SK-N-SH treated with all-trans-retinoic acid at 6 μM for 48 hours (cell line): Measurements from ENCODE around the gene RALGAPA1.

Experiments used
- ARNTL ChIP-seq: fragments of 450-650 bp; formaldehyde crosslinking; IDR thresholded peaks from 2 replicates; pipeline ENCODE4 v1.5.0; 2020; ENCODE audit warnings: low read depth, mild to moderate bottlenecking, moderate library complexity, borderline replicate concordance
- GLIS3 ChIP-seq: fragments of 250-450 bp; sonication (Bioruptor Pico); IDR thresholded peaks from 2 replicates; pipeline ENCODE4 v1.5.0; 2020; ENCODE audit warnings: mild to moderate bottlenecking, moderate library complexity
- OSR1 ChIP-seq: fragments of 250-450 bp; sonication (Bioruptor Pico); IDR thresholded peaks from 2 replicates; pipeline ENCODE4 v1.8.0; 2022; ENCODE audit warnings: moderate library complexity, mild to moderate bottlenecking, inconsistent platforms
- PPARA ChIP-seq: fragments of 250-450 bp; sonication (Bioruptor Pico); IDR thresholded peaks from 2 replicates; pipeline ENCODE4 v1.5.0; 2020; ENCODE audit warnings: mild to moderate bottlenecking, borderline replicate concordance
- SNAI2 ChIP-seq: fragments of 250-450 bp; sonication (Bioruptor Pico); IDR thresholded peaks from 2 replicates; pipeline ENCODE4 v1.5.0; 2020; ENCODE audit warnings: mild to moderate bottlenecking, moderate library complexity
- ZC3H10 ChIP-seq: fragments of 250-450 bp; sonication (Bioruptor Pico); IDR thresholded peaks from 2 replicates; pipeline ENCODE4 v1.5.1; 2021; ENCODE audit warnings: mild to moderate bottlenecking, moderate library complexity
- ZFP3 ChIP-seq: fragments of 250-450 bp; sonication (Bioruptor Pico); IDR thresholded peaks from 2 replicates; pipeline ENCODE4 v1.5.0; 2020; ENCODE audit warnings: mild to moderate bottlenecking, moderate library complexity
- ZFP30 ChIP-seq: fragments of 450-650 bp; formaldehyde crosslinking; IDR thresholded peaks from 2 replicates; pipeline ENCODE4 v1.5.0; 2022; ENCODE audit warnings: mild to moderate bottlenecking, moderate library complexity
- ZNF565 ChIP-seq: fragments of 450-650 bp; formaldehyde crosslinking; conservative IDR thresholded peaks from 2 replicates; pipeline ENCODE4 v1.5.0; 2020; ENCODE audit warnings: low read depth, mild to moderate bottlenecking, moderate library complexity
- ZNF70 ChIP-seq: fragments of 450-650 bp; formaldehyde crosslinking; IDR thresholded peaks from 2 replicates; pipeline ENCODE4 v1.5.0; 2020; ENCODE audit warnings: mild to moderate bottlenecking, moderate library complexity
- ZNF8 ChIP-seq: fragments of 450-650 bp; formaldehyde crosslinking; IDR thresholded peaks from 2 replicates; pipeline ENCODE4 v1.5.0; 2020; ENCODE audit warnings: mild to moderate bottlenecking, moderate library complexity
- TF ChIP-seq, protein P1 (sequence below): fragments of 250-450 bp; sonication (Bioruptor Pico); IDR thresholded peaks from 2 replicates; pipeline ENCODE4 v1.8.0; 2021; ENCODE audit warnings: low read depth, mild to moderate bottlenecking, moderate library complexity, borderline replicate concordance
- TF ChIP-seq, protein P2 (sequence below): fragments of 250-450 bp; sonication (Bioruptor Pico); IDR thresholded peaks from 2 replicates; pipeline ENCODE4 v1.8.0; 2020; ENCODE audit warnings: mild to moderate bottlenecking, moderate library complexity, borderline replicate concordance
- TF ChIP-seq, protein P3 (sequence below): fragments of 250-450 bp; sonication (Bioruptor Pico); IDR thresholded peaks from 2 replicates; pipeline ENCODE4 v1.5.1; 2020; ENCODE audit warnings: low read depth, mild to moderate bottlenecking, moderate library complexity

DNA sequence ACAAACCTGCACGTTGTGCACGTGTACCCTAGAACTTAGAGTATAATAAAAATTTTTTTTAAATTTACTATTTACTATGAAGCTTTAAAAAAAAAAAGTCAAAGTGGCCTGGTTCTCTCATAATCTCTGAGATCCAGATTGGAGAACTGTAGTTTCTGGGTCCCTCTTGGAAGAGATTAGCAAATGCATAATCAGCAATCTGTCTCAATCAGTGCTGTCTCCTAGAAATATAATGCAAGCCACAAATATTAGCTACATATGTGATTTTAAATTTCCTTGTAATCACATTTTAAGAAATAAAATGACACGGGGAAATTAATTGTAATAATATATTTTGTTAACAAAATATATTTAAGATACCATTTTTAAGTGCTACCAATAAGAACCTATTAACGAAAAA, 32.3 kb downstream of the RALGAPA1 start:
- TF ChIP-seq ZNF565 (CRISPR knock-in tag) (no peak), OSR1 (CRISPR knock-in tag) (no peak), PPARA (CRISPR knock-in tag) (no peak), ZNF70 (CRISPR knock-in tag) (no peak), ZC3H10 (CRISPR knock-in tag) (no peak), GLIS3 (CRISPR knock-in tag) (no peak), ARNTL (no peak), ZFP3 (CRISPR knock-in tag) (no peak), SNAI2 (CRISPR knock-in tag) (no peak), ZFP30 (CRISPR knock-in tag) (no peak), ZNF8 (CRISPR knock-in tag) (no peak)
- TF ChIP-seq, protein P1, sequence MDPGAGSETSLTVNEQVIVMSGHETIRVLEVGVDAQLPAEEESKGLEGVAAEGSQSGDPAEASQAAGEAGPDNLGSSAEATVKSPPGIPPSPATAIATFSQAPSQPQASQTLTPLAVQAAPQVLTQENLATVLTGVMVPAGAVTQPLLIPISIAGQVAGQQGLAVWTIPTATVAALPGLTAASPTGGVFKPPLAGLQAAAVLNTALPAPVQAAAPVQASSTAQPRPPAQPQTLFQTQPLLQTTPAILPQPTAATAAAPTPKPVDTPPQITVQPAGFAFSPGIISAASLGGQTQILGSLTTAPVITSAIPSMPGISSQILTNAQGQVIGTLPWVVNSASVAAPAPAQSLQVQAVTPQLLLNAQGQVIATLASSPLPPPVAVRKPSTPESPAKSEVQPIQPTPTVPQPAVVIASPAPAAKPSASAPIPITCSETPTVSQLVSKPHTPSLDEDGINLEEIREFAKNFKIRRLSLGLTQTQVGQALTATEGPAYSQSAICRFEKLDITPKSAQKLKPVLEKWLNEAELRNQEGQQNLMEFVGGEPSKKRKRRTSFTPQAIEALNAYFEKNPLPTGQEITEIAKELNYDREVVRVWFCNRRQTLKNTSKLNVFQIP (CRISPR knock-in tag) = no peak
- TF ChIP-seq, protein P2, sequence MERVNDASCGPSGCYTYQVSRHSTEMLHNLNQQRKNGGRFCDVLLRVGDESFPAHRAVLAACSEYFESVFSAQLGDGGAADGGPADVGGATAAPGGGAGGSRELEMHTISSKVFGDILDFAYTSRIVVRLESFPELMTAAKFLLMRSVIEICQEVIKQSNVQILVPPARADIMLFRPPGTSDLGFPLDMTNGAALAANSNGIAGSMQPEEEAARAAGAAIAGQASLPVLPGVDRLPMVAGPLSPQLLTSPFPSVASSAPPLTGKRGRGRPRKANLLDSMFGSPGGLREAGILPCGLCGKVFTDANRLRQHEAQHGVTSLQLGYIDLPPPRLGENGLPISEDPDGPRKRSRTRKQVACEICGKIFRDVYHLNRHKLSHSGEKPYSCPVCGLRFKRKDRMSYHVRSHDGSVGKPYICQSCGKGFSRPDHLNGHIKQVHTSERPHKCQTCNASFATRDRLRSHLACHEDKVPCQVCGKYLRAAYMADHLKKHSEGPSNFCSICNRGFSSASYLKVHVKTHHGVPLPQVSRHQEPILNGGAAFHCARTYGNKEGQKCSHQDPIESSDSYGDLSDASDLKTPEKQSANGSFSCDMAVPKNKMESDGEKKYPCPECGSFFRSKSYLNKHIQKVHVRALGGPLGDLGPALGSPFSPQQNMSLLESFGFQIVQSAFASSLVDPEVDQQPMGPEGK (CRISPR knock-in tag) = no peak
- TF ChIP-seq, protein P3, sequence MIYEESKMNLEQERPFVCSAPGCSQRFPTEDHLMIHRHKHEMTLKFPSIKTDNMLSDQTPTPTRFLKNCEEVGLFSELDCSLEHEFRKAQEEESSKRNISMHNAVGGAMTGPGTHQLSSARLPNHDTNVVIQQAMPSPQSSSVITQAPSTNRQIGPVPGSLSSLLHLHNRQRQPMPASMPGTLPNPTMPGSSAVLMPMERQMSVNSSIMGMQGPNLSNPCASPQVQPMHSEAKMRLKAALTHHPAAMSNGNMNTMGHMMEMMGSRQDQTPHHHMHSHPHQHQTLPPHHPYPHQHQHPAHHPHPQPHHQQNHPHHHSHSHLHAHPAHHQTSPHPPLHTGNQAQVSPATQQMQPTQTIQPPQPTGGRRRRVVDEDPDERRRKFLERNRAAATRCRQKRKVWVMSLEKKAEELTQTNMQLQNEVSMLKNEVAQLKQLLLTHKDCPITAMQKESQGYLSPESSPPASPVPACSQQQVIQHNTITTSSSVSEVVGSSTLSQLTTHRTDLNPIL (CRISPR knock-in tag) = no peak
